Measurements from ENCODE around the gene SGCB.

DNA sequence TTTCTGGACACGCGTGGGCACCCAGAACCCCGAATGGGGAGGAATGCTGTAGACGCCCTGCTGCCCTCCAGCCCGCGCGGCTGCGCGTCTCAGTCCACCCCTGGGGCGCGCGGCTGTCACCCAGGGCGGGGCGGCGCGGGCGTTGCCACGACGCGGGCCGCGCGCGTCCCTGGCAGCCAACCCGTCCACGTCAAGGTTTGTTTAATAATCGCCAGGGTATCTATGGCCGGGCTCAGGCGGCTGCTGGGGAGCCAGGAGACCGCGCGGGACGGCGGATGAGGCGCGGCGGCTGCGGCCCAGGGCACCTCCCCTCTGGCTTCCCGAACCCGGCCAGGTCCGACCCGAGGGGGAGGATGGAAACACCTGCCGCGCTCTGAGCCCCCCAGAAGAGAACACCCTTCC lies 13.1 kb upstream of the SGCB start, which contains the start of gene SPATA18:
- TF ChIP-seq, protein P1, sequence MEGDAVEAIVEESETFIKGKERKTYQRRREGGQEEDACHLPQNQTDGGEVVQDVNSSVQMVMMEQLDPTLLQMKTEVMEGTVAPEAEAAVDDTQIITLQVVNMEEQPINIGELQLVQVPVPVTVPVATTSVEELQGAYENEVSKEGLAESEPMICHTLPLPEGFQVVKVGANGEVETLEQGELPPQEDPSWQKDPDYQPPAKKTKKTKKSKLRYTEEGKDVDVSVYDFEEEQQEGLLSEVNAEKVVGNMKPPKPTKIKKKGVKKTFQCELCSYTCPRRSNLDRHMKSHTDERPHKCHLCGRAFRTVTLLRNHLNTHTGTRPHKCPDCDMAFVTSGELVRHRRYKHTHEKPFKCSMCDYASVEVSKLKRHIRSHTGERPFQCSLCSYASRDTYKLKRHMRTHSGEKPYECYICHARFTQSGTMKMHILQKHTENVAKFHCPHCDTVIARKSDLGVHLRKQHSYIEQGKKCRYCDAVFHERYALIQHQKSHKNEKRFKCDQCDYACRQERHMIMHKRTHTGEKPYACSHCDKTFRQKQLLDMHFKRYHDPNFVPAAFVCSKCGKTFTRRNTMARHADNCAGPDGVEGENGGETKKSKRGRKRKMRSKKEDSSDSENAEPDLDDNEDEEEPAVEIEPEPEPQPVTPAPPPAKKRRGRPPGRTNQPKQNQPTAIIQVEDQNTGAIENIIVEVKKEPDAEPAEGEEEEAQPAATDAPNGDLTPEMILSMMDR (IDR thresholded peaks at IDR 0.05) = no peak
- no peak for TF ChIP-seq POLR2A (IDR thresholded peaks at IDR 0.05)
